H7 (cell line): ENCODE results near the gene FBLN2. TPM values are rescaled to one million over a fixed set of nuclear protein-coding genes. Genes with fewer than 3 reads are reported as not detected.

Experiments used
- DNase-seq: peaks from one replicate; pipeline ENCODE4 v3.0.0; 2012
- H3K27me3 ChIP-seq: 2 replicates; pipeline ENCODE4 v1.6.0; 2011; ENCODE audit warnings: mild to moderate bottlenecking, low read length; ENCODE audit not compliant: control insufficient read depth, insufficient read depth
- H3K36me3 ChIP-seq: replicated peaks from 2 replicates; pipeline ENCODE4 v1.5.1; 2011; ENCODE audit warnings: low read length; ENCODE audit not compliant: control insufficient read depth, insufficient read depth
- H3K4me3 ChIP-seq: 2 replicates; pipeline ENCODE4 v1.5.1; 2011; ENCODE audit warnings: low read depth, mild to moderate bottlenecking, control low read depth, low read length, moderate library complexity; ENCODE audit not compliant: insufficient read depth
- total RNA-seq: library from RNA; depleted of rRNA; stranded (reverse); fragments of >200 nt; shearing (Covaris generic); gene quantifications from 2 replicates; pipeline ENCODE4 v1.2.3, GENCODE V29; 2014

FBLN2 gene
- total RNA-seq, 1 experiment from 2014 or later: 27.4 TPM

GRCh38 chr3:13624021-13624420 is 75.1 kb downstream of the FBLN2 start:
- H3K4me3 ChIP-seq: no peak overlapping the region
- DNase-seq: no peak
- H3K36me3 ChIP-seq: no peaks in the 10 kb centered on the region
- H3K27me3 ChIP-seq: no peaks in the 10 kb centered on the region

- H3K27me3 ChIP-seq: no peaks in the 10 kb centered on the region
- no peaks in the 10 kb centered on the region for H3K36me3 ChIP-seq
- no peak overlapping the region for H3K4me3 ChIP-seq
- DNase-seq: peak; percentile 47
Observed at GRCh38 chr3:13624671-13625125, 75.8 kb downstream of the FBLN2 start.

- Histone ChIP-seq H3K36me3 (no peaks in the 10 kb centered on the region), H3K4me3 (no peak overlapping the region), H3K27me3 (no peaks in the 10 kb centered on the region)
- DNase-seq: peak; percentile 89
Observed at GRCh38 chr3:13626396-13626795, 77.5 kb downstream of the FBLN2 start.

GRCh38 chr3:13626915-13627460 is 78.1 kb downstream of the FBLN2 start:
- Histone ChIP-seq H3K27me3 (no peaks in the 10 kb centered on the region), H3K4me3 (no peak overlapping the region), H3K36me3 (no peaks in the 10 kb centered on the region)
- DNase-seq: no peak

GRCh38 chr3:13627681-13628080 is 78.8 kb downstream of the FBLN2 start:
- Histone ChIP-seq H3K27me3 (no peaks in the 10 kb centered on the region), H3K4me3 (no peak overlapping the region), H3K36me3 (no peaks in the 10 kb centered on the region)
- DNase-seq: peak; percentile 43

- Histone ChIP-seq H3K27me3 (no peaks in the 10 kb centered on the region), H3K4me3 (no peak overlapping the region), H3K36me3 (no peaks in the 10 kb centered on the region)
- no peak for DNase-seq
Observed at GRCh38 chr3:13628432-13628831, 79.5 kb downstream of the FBLN2 start.

- H3K4me3 ChIP-seq: no peak overlapping the region
- no peaks in the 10 kb centered on the region for H3K36me3 ChIP-seq
- peak; percentile 57 for DNase-seq
- no peaks in the 10 kb centered on the region for H3K27me3 ChIP-seq
Observed at GRCh38 chr3:13628841-13629551, 80.1 kb downstream of the FBLN2 start.

- DNase-seq: peak; percentile 51
- Histone ChIP-seq H3K27me3 (no peaks in the 10 kb centered on the region), H3K36me3 (no peaks in the 10 kb centered on the region), H3K4me3 (no peak overlapping the region)
Observed at GRCh38 chr3:13629644-13630043, 80.7 kb downstream of the FBLN2 start.

GRCh38 chr3:13631256-13631655 is 82.3 kb downstream of the FBLN2 start:
- Histone ChIP-seq H3K27me3 (no peaks in the 10 kb centered on the region), H3K4me3 (no peak overlapping the region), H3K36me3 (no peaks in the 10 kb centered on the region)
- DNase-seq: no peak

- DNase-seq: no peak
- no peaks in the 10 kb centered on the region for H3K27me3 ChIP-seq
- H3K4me3 ChIP-seq: no peak overlapping the region
- no peaks in the 10 kb centered on the region for H3K36me3 ChIP-seq
Observed at GRCh38 chr3:13633176-13633575, 84.3 kb downstream of the FBLN2 start.

GRCh38 chr3:13634151-13634550 is 85.2 kb downstream of the FBLN2 start:
- no peak overlapping the region for H3K4me3 ChIP-seq
- no peak for DNase-seq
- H3K27me3 ChIP-seq: no peaks in the 10 kb centered on the region
- H3K36me3 ChIP-seq: no peaks in the 10 kb centered on the region

- Histone ChIP-seq H3K4me3 (no peak overlapping the region), H3K27me3 (no peaks in the 10 kb centered on the region), H3K36me3 (no peaks in the 10 kb centered on the region)
- DNase-seq: no peak
Observed at GRCh38 chr3:13634615-13635014, 85.7 kb downstream of the FBLN2 start.

- no peaks in the 10 kb centered on the region for H3K36me3 ChIP-seq
- H3K4me3 ChIP-seq: no peak overlapping the region
- H3K27me3 ChIP-seq: no peaks in the 10 kb centered on the region
- DNase-seq: no peak
Observed at GRCh38 chr3:13636186-13636585, 87.3 kb downstream of the FBLN2 start.

GRCh38 chr3:13636874-13637273 is 87.9 kb downstream of the FBLN2 start:
- no peak for DNase-seq
- no peaks in the 10 kb centered on the region for H3K27me3 ChIP-seq
- H3K4me3 ChIP-seq: no peak overlapping the region
- H3K36me3 ChIP-seq: no peaks in the 10 kb centered on the region

GRCh38 chr3:13637311-13637891 is 88.5 kb downstream of the FBLN2 start:
- Histone ChIP-seq H3K36me3 (no peaks in the 10 kb centered on the region), H3K27me3 (no peaks in the 10 kb centered on the region), H3K4me3 (no peak overlapping the region)
- DNase-seq: no peak
